HepG2 (cell line): Measurements from ENCODE around the gene CCDC6.

ENCODE experiments used
- PRMT3 ChIP-seq: sonication (generic); formaldehyde crosslinking; IDR thresholded peaks from 2 replicates; pipeline ENCODE4 v1.8.1; 2022; ENCODE audit warnings: low read depth, mild to moderate bottlenecking, moderate library complexity, missing genetic modification reagents, borderline replicate concordance
- ZNF484 ChIP-seq: sonication (generic); formaldehyde crosslinking; IDR thresholded peaks from 2 replicates; pipeline ENCODE4 v1.5.1; 2020; ENCODE audit warnings: mild to moderate bottlenecking, low read depth, missing genetic modification reagents, borderline replicate concordance
- TF ChIP-seq, protein P1 (sequence below), 2 experiments: sonication (generic) in 1 of 2; formaldehyde crosslinking in 1 of 2; IDR thresholded peaks; 2 replicates each; pipeline versions ENCODE4 v1.5.1 to v1.6.1; 2011 to 2020; ENCODE audit warnings: borderline replicate concordance in 1 of 2, low read depth in 1 of 2, low read length in 1 of 2, mild to moderate bottlenecking in 1 of 2, missing genetic modification reagents in 1 of 2, moderate library complexity in 1 of 2

GRCh38 chr10:59945590-59945989 lies 39.2 kb upstream of the CCDC6 start:
- no peak for TF ChIP-seq PRMT3 (CRISPR knock-in tag)
- TF ChIP-seq ZNF484 (CRISPR knock-in tag), result no peak
- TF ChIP-seq, protein P1, sequence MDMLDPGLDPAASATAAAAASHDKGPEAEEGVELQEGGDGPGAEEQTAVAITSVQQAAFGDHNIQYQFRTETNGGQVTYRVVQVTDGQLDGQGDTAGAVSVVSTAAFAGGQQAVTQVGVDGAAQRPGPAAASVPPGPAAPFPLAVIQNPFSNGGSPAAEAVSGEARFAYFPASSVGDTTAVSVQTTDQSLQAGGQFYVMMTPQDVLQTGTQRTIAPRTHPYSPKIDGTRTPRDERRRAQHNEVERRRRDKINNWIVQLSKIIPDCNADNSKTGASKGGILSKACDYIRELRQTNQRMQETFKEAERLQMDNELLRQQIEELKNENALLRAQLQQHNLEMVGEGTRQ (IDR thresholded peaks at IDR 0.05; ENCODE audit: low read depth, low read length), result no peak
- TF ChIP-seq, protein P1 (CRISPR knock-in tag; IDR thresholded peaks at IDR 0.05; ENCODE audit: borderline replicate concordance), result no peak
